SJCRH30 (cell line): ENCODE results near the gene CTAGE1. TPM values are rescaled to one million over a fixed set of nuclear protein-coding genes. Genes with fewer than 3 reads are reported as not detected.
"Not testable (repeated sequence)": the region's sequence is repeated elsewhere in the genome, so short reads cannot be mapped to it uniquely, and the experiment has no call there.

Experiments
- DNase-seq, 2 experiments: peaks; one replicate each; pipeline ENCODE4 v3.0.0-alpha.2; 2015 to 2020
- H3K27ac ChIP-seq: fragments of 250-450 bp; sonication (Bioruptor Pico); 2 replicates; pipeline ENCODE4 v1.5.1; 2020; ENCODE audit warnings: mild to moderate bottlenecking, moderate library complexity
- H3K27me3 ChIP-seq: fragments of 250-450 bp; sonication (Bioruptor Pico); 2 replicates; pipeline ENCODE4 v1.5.1; 2020; ENCODE audit warnings: mild to moderate bottlenecking, moderate library complexity
- H3K36me3 ChIP-seq: fragments of 250-450 bp; sonication (Bioruptor Pico); 2 replicates; pipeline ENCODE4 v1.5.1; 2020; ENCODE audit warnings: mild to moderate bottlenecking, moderate library complexity
- H3K4me1 ChIP-seq: fragments of 250-450 bp; sonication (Bioruptor Pico); 2 replicates; pipeline ENCODE4 v1.5.1; 2020; ENCODE audit warnings: mild to moderate bottlenecking, moderate library complexity
- H3K4me3 ChIP-seq: fragments of 250-450 bp; sonication (Bioruptor Pico); 2 replicates; pipeline ENCODE4 v1.5.1; 2020; ENCODE audit warnings: mild to moderate bottlenecking, moderate library complexity
- H3K9me3 ChIP-seq: fragments of 250-450 bp; sonication (Bioruptor Pico); replicated peaks from 2 replicates; pipeline ENCODE4 v1.5.1; 2020; ENCODE audit warnings: mild to moderate bottlenecking, moderate library complexity
- total RNA-seq: library from RNA; depleted of rRNA; stranded (reverse); fragments of >200 nt; shearing (Covaris generic); gene quantifications from 2 replicates; pipeline ENCODE4 v1.2.3, GENCODE V29; 2014

The CTAGE1 gene
- total RNA-seq, 1 experiment from 2014 or later = not detected

GRCh38 chr18:22422909-22423548 lies 5.3 kb upstream of the CTAGE1 start:
- no peak overlapping the region for H3K4me3 ChIP-seq
- H3K4me1 ChIP-seq = no peaks in the 10 kb centered on the region
- H3K9me3 ChIP-seq = no peaks in the 10 kb centered on the region
- no peak overlapping the region for H3K27ac ChIP-seq
- H3K36me3 ChIP-seq = no peaks in the 10 kb centered on the region
- no peak for DNase-seq
- no peaks in the 10 kb centered on the region for H3K27me3 ChIP-seq

- no peaks in the 10 kb centered on the region for H3K27me3 ChIP-seq
- no peaks in the 10 kb centered on the region for H3K36me3 ChIP-seq
- no peaks in the 10 kb centered on the region for H3K9me3 ChIP-seq
- no peak overlapping the region for H3K4me3 ChIP-seq
- DNase-seq = no peak
- no peaks in the 10 kb centered on the region for H3K4me1 ChIP-seq
- no peak overlapping the region for H3K27ac ChIP-seq
Measured at GRCh38 chr18:22420652-22421051, 2.9 kb upstream of the CTAGE1 start.

- no peak for DNase-seq
- Histone ChIP-seq H3K27me3 (no peaks in the 10 kb centered on the region), H3K27ac (no peak overlapping the region)
Measured at GRCh38 chr18:22412176-22412911, 5.4 kb downstream of the CTAGE1 start.

GRCh38 chr18:22411446-22411845 lies 6.3 kb downstream of the CTAGE1 start:
- Histone ChIP-seq H3K4me3 (no peak overlapping the region), H3K4me1 (no peaks in the 10 kb centered on the region), H3K27ac (no peak overlapping the region), H3K9me3 (no peaks in the 10 kb centered on the region), H3K36me3 (no peaks in the 10 kb centered on the region), H3K27me3 (no peaks in the 10 kb centered on the region)
- no peak for DNase-seq

More at GRCh38 chr18:22412176-22412911, 5.4 kb downstream of the CTAGE1 start:
- no peaks in the 10 kb centered on the region for H3K36me3 ChIP-seq
- H3K4me1 ChIP-seq = no peaks in the 10 kb centered on the region
- no peak overlapping the region for H3K4me3 ChIP-seq
- no peaks in the 10 kb centered on the region for H3K9me3 ChIP-seq

- Histone ChIP-seq H3K27me3 (no peaks in the 10 kb centered on the region), H3K27ac (no peak overlapping the region), H3K4me3 (no peak overlapping the region), H3K4me1 (no peaks in the 10 kb centered on the region), H3K36me3 (no peaks in the 10 kb centered on the region), H3K9me3 (no peaks in the 10 kb centered on the region)
- DNase-seq = no peak
Measured at GRCh38 chr18:22410126-22410525, 7.6 kb downstream of the CTAGE1 start.

GRCh38 chr18:22409445-22409844 lies 8.3 kb downstream of the CTAGE1 start:
- Histone ChIP-seq H3K9me3 (no peaks in the 10 kb centered on the region), H3K4me3 (no peak overlapping the region), H3K27ac (no peak overlapping the region), H3K36me3 (no peaks in the 10 kb centered on the region), H3K27me3 (no peaks in the 10 kb centered on the region), H3K4me1 (no peaks in the 10 kb centered on the region)
- DNase-seq = no peak

- H3K27ac ChIP-seq = no peak overlapping the region
- no peaks in the 10 kb centered on the region for H3K27me3 ChIP-seq
- H3K4me3 ChIP-seq = no peak overlapping the region
- H3K9me3 ChIP-seq = no peaks in the 10 kb centered on the region
- no peak for DNase-seq
- H3K4me1 ChIP-seq = no peaks in the 10 kb centered on the region
- H3K36me3 ChIP-seq = no peaks in the 10 kb centered on the region
Measured at GRCh38 chr18:22408059-22408458, 9.7 kb downstream of the CTAGE1 start.

GRCh38 chr18:22405142-22405541 lies 12.6 kb downstream of the CTAGE1 start:
- no peak for DNase-seq
- H3K9me3 ChIP-seq = no peaks in the 10 kb centered on the region
- H3K27me3 ChIP-seq = no peaks in the 10 kb centered on the region
- H3K27ac ChIP-seq = no peak overlapping the region
- H3K36me3 ChIP-seq = no peaks in the 10 kb centered on the region
- no peaks in the 10 kb centered on the region for H3K4me1 ChIP-seq
- no peak overlapping the region for H3K4me3 ChIP-seq

GRCh38 chr18:22403950-22404349 lies 13.8 kb downstream of the CTAGE1 start:
- DNase-seq = no peak
- Histone ChIP-seq H3K4me1 (no peaks in the 10 kb centered on the region), H3K4me3 (no peak overlapping the region), H3K27ac (no peak overlapping the region), H3K36me3 (no peaks in the 10 kb centered on the region), H3K27me3 (no peaks in the 10 kb centered on the region), H3K9me3 (no peaks in the 10 kb centered on the region)

- Histone ChIP-seq H3K27me3 (no peaks in the 10 kb centered on the region), H3K4me3 (no peak overlapping the region)
- DNase-seq = no peak
Measured at GRCh38 chr18:22399949-22400348, 17.8 kb downstream of the CTAGE1 start.

GRCh38 chr18:22398464-22398863 lies 19.3 kb downstream of the CTAGE1 start:
- Histone ChIP-seq H3K27me3 (no peaks in the 10 kb centered on the region), H3K27ac (no peak overlapping the region), H3K4me1 (no peaks in the 10 kb centered on the region), H3K9me3 (no peaks in the 10 kb centered on the region), H3K4me3 (no peak overlapping the region), H3K36me3 (no peaks in the 10 kb centered on the region)
- peak; percentile 2 to 5 for DNase-seq

More at GRCh38 chr18:22399949-22400348, 17.8 kb downstream of the CTAGE1 start:
- Histone ChIP-seq H3K9me3 (no peaks in the 10 kb centered on the region), H3K27ac (no peak overlapping the region), H3K4me1 (no peaks in the 10 kb centered on the region), H3K36me3 (no peaks in the 10 kb centered on the region)

GRCh38 chr18:22394428-22394827 lies 23.3 kb downstream of the CTAGE1 start:
- no peaks in the 10 kb centered on the region for H3K27me3 ChIP-seq
- H3K27ac ChIP-seq = no peak overlapping the region
- no peaks in the 10 kb centered on the region for H3K9me3 ChIP-seq
- H3K4me1 ChIP-seq = no peaks in the 10 kb centered on the region
- DNase-seq = no peak
- no peaks in the 10 kb centered on the region for H3K36me3 ChIP-seq
- no peak overlapping the region for H3K4me3 ChIP-seq

GRCh38 chr18:22393164-22393563 lies 24.6 kb downstream of the CTAGE1 start:
- H3K4me1 ChIP-seq, H3K27ac ChIP-seq, DNase-seq, H3K36me3 ChIP-seq, H3K9me3 ChIP-seq, H3K27me3 ChIP-seq, H3K4me3 ChIP-seq: not testable (repeated sequence)

- Histone ChIP-seq H3K4me3 (no peak overlapping the region), H3K9me3 (no peaks in the 10 kb centered on the region), H3K27ac (no peak overlapping the region), H3K36me3 (no peaks in the 10 kb centered on the region), H3K4me1 (no peaks in the 10 kb centered on the region), H3K27me3 (no peaks in the 10 kb centered on the region)
- peak in 1 of 2 experiments; percentile 1 for DNase-seq
Measured at GRCh38 chr18:22391407-22392345, 26.0 kb downstream of the CTAGE1 start.

- Histone ChIP-seq H3K27ac (no peak overlapping the region), H3K9me3 (no peaks in the 10 kb centered on the region), H3K36me3 (no peaks in the 10 kb centered on the region), H3K4me1 (no peaks in the 10 kb centered on the region), H3K27me3 (no peaks in the 10 kb centered on the region), H3K4me3 (no peak overlapping the region)
- no peak for DNase-seq
Measured at GRCh38 chr18:22387787-22388186, 29.9 kb downstream of the CTAGE1 start.
